C4-2B (cell line): Measurements from ENCODE around the gene BORCS6.

ENCODE experiments used
- ZFX ChIP-seq: fragments of 450-650 bp; IDR thresholded peaks from 2 replicates; pipeline ENCODE4 v1.6.1; 2017
- TF ChIP-seq, protein P1 (sequence below): fragments of 450-650 bp; conservative IDR thresholded peaks from 2 replicates; pipeline ENCODE4 v1.5.1; 2017; ENCODE audit warnings: mild to moderate bottlenecking

DNA sequence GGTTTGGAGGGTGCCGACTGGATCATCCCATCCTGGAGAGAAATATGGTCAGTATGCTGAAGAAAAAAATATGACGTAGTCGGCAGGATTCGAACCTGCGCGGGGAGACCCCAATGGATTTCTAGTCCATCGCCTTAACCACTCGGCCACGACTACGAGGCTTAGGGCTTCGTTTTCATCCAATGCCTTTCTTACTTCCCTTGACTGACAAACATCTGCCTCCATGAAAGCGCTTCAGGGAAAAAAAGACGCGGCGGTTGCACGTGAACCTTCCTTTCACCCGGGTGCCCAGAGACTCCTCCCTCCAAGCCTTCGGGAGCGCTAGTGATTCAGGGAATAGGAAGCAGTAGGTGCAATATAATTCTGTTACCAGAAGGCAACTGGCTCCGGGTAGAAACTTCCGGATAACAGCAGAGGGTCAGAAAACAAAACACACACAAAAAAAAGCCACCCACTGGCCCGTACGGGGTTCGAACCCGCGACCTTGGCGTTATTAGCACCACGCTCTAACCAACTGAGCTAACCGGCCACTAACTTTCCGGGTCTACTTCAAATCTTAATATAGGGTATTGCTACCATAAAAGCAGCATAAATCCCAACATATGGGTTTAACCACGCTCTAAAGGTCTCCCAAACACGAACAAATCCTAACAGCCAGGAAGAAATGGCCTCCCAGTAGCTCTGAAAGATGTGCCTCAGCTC is 36.7 kb upstream of the BORCS6 start:
- TF ChIP-seq, protein P1, sequence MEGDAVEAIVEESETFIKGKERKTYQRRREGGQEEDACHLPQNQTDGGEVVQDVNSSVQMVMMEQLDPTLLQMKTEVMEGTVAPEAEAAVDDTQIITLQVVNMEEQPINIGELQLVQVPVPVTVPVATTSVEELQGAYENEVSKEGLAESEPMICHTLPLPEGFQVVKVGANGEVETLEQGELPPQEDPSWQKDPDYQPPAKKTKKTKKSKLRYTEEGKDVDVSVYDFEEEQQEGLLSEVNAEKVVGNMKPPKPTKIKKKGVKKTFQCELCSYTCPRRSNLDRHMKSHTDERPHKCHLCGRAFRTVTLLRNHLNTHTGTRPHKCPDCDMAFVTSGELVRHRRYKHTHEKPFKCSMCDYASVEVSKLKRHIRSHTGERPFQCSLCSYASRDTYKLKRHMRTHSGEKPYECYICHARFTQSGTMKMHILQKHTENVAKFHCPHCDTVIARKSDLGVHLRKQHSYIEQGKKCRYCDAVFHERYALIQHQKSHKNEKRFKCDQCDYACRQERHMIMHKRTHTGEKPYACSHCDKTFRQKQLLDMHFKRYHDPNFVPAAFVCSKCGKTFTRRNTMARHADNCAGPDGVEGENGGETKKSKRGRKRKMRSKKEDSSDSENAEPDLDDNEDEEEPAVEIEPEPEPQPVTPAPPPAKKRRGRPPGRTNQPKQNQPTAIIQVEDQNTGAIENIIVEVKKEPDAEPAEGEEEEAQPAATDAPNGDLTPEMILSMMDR, result no peak
- TF ChIP-seq ZFX, result no peak
